Measurements from ENCODE around the gene UBE2J1.

The UBE2J1 gene

DNA sequence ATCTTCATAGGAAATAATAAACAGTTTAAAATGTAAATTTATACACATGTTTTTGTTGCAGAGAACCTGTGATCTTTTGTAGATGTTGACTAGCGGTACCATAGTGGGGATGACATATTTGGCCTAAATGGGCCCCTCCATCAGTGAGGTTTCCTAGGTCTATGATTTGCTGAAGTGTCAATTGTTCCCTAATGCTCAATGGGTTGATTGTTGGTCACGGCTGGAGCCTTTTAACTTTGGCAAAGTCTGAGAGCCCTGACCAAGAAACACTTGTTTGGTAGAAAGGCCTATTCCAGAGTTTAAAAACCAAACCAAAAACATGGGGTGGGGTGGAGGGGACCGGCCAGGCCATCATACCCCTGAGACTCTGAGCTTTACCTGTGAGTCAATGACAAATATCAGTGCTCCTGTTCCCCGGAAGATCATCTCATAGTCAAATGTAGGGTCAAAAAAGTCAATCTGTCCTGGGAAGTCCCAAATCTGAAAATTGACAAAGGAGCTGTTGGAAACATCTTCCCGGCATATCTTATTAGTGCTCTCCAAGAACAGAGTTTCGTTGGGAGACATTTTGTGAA is 34.5 kb upstream of the UBE2J1 start:
- Histone ChIP-seq H3K27ac (ENCODE audit: insufficient read depth, low read depth, low read length, poor library complexity, severe bottlenecking) (no peak overlapping the region), H3K9me3 (ENCODE audit: control insufficient read depth, low read length) (no peaks in the 10 kb centered on the region), H3K36me3 (ENCODE audit: control insufficient read depth, insufficient read depth, low read length) (no peaks in the 10 kb centered on the region), H3K4me1 (ENCODE audit: control insufficient read depth, insufficient read depth, low read length) (peaks cover 6% of the 10 kb centered on the region), H3K4me3 (ENCODE audit: insufficient read depth, low read depth, low read length) (no peak overlapping the region), H3K27me3 (ENCODE audit: control insufficient read depth, insufficient read depth, low read length, poor library complexity, severe bottlenecking) (no peaks in the 10 kb centered on the region)
- 90 to 92% methylated on average over 6 of the region's 6 CpGs for WGBS, 2 experiments

GRCh38 chr6:89385846-89386245 is 33.3 kb upstream of the UBE2J1 start:
- Histone ChIP-seq H3K4me1 (ENCODE audit: control insufficient read depth, insufficient read depth, low read length) (peaks cover 6% of the 10 kb centered on the region), H3K27ac (ENCODE audit: insufficient read depth, low read depth, low read length, poor library complexity, severe bottlenecking) (no peak overlapping the region), H3K36me3 (ENCODE audit: control insufficient read depth, insufficient read depth, low read length) (no peaks in the 10 kb centered on the region), H3K27me3 (ENCODE audit: control insufficient read depth, insufficient read depth, low read length, poor library complexity, severe bottlenecking) (no peaks in the 10 kb centered on the region), H3K4me3 (ENCODE audit: insufficient read depth, low read depth, low read length) (no peak overlapping the region), H3K9me3 (ENCODE audit: control insufficient read depth, low read length) (no peaks in the 10 kb centered on the region)
- 97% methylated on average over 7 of the region's 7 CpGs for WGBS, 2 experiments

GRCh38 chr6:89385156-89385667 is 32.7 kb upstream of the UBE2J1 start:
- Histone ChIP-seq H3K27ac (ENCODE audit: insufficient read depth, low read depth, low read length, poor library complexity, severe bottlenecking) (no peak overlapping the region), H3K36me3 (ENCODE audit: control insufficient read depth, insufficient read depth, low read length) (no peaks in the 10 kb centered on the region), H3K27me3 (ENCODE audit: control insufficient read depth, insufficient read depth, low read length, poor library complexity, severe bottlenecking) (no peaks in the 10 kb centered on the region), H3K4me3 (ENCODE audit: insufficient read depth, low read depth, low read length) (no peak overlapping the region), H3K4me1 (ENCODE audit: control insufficient read depth, insufficient read depth, low read length) (peaks cover 6% of the 10 kb centered on the region), H3K9me3 (ENCODE audit: control insufficient read depth, low read length) (no peaks in the 10 kb centered on the region)
- 88 to 90% methylated on average over 4 to 5 of the region's 5 CpGs for WGBS, 2 experiments

- Histone ChIP-seq H3K9me3 (ENCODE audit: control insufficient read depth, low read length) (no peaks in the 10 kb centered on the region), H3K27me3 (ENCODE audit: control insufficient read depth, insufficient read depth, low read length, poor library complexity, severe bottlenecking) (no peaks in the 10 kb centered on the region)
- WGBS, 2 experiments: 92 to 93% methylated on average over 2 of the region's 2 CpGs
These were observed 28.5 kb upstream of the UBE2J1 start for GRCh38 chr6:89381031-89381430.

DNA sequence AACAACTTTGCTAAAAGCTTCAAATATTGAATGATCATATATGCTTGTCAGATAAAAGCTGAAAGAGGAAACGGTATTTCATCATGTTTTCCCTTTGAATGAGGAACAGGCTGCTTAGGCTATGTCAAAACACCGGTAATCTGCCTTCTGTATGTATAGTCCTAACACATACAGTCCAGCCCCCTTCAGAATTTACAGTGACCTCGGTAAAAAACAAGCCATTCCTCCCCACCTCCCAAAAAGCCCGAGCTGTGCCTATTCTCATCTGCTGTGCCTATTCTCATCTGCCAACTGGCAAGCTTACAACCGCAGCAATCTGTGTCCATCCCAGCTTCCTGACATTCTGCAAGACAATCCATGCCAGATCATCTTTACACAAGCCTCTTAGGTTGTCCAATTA is 26.8 kb upstream of the UBE2J1 start:
- Histone ChIP-seq H3K27ac (ENCODE audit: insufficient read depth, low read depth, low read length, poor library complexity, severe bottlenecking) (no peak overlapping the region), H3K9me3 (ENCODE audit: control insufficient read depth, low read length) (no peaks in the 10 kb centered on the region), H3K27me3 (ENCODE audit: control insufficient read depth, insufficient read depth, low read length, poor library complexity, severe bottlenecking) (no peaks in the 10 kb centered on the region), H3K4me1 (ENCODE audit: control insufficient read depth, insufficient read depth, low read length) (peaks cover 5% of the 10 kb centered on the region), H3K4me3 (ENCODE audit: insufficient read depth, low read depth, low read length) (no peak overlapping the region), H3K36me3 (ENCODE audit: control insufficient read depth, insufficient read depth, low read length) (no peaks in the 10 kb centered on the region)
- WGBS, 2 experiments: 93 to 95% methylated on average over 5 of the region's 5 CpGs

More at GRCh38 chr6:89381031-89381430, 28.5 kb upstream of the UBE2J1 start:
- no peak overlapping the region for H3K4me3 ChIP-seq (ENCODE audit: insufficient read depth, low read depth, low read length)
- H3K27ac ChIP-seq (ENCODE audit: insufficient read depth, low read depth, low read length, poor library complexity, severe bottlenecking): no peak overlapping the region
- no peaks in the 10 kb centered on the region for H3K4me1 ChIP-seq (ENCODE audit: control insufficient read depth, insufficient read depth, low read length)
- no peaks in the 10 kb centered on the region for H3K36me3 ChIP-seq (ENCODE audit: control insufficient read depth, insufficient read depth, low read length)

DNA sequence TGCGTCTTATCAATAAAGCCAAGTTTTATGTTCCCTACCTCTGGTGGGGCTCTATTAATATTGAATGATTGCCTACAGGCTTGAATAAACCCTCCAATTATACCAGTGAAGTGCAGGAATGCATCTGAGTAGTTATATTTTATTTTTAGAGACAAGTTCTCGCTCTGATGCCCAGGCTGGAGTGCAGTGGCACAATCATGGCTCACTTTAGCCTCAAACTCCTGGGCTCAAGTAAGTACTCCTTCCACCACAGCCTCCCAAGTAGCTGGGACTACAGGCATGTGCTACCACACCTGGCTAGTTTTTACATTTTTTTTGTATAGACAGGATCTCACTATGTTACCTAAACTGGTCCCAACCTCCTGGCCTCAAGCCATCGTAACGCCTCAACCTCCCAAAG is 26.1 kb upstream of the UBE2J1 start:
- no peaks in the 10 kb centered on the region for H3K36me3 ChIP-seq (ENCODE audit: control insufficient read depth, insufficient read depth, low read length)

GRCh38 chr6:89375427-89376267 is 23.1 kb upstream of the UBE2J1 start:
- WGBS, 2 experiments: 72 to 84% methylated on average over 4 to 5 of the region's 6 CpGs
- Histone ChIP-seq H3K27ac (ENCODE audit: insufficient read depth, low read depth, low read length, poor library complexity, severe bottlenecking) (no peak overlapping the region), H3K27me3 (ENCODE audit: control insufficient read depth, insufficient read depth, low read length, poor library complexity, severe bottlenecking) (no peaks in the 10 kb centered on the region), H3K36me3 (ENCODE audit: control insufficient read depth, insufficient read depth, low read length) (no peaks in the 10 kb centered on the region), H3K4me3 (ENCODE audit: insufficient read depth, low read depth, low read length) (no peak overlapping the region), H3K9me3 (ENCODE audit: control insufficient read depth, low read length) (no peaks in the 10 kb centered on the region), H3K4me1 (ENCODE audit: control insufficient read depth, insufficient read depth, low read length) (peaks cover 5% of the 10 kb centered on the region)

More for the DNA sequence above, 26.1 kb upstream of the UBE2J1 start:
- no peaks in the 10 kb centered on the region for H3K9me3 ChIP-seq (ENCODE audit: control insufficient read depth, low read length)
- no peak overlapping the region for H3K27ac ChIP-seq (ENCODE audit: insufficient read depth, low read depth, low read length, poor library complexity, severe bottlenecking)
- H3K27me3 ChIP-seq (ENCODE audit: control insufficient read depth, insufficient read depth, low read length, poor library complexity, severe bottlenecking): no peaks in the 10 kb centered on the region
- H3K4me1 ChIP-seq (ENCODE audit: control insufficient read depth, insufficient read depth, low read length): peaks cover 5% of the 10 kb centered on the region
- WGBS, 2 experiments: 93 to 97% methylated on average over 3 to 4 of the region's 4 CpGs
- no peak overlapping the region for H3K4me3 ChIP-seq (ENCODE audit: insufficient read depth, low read depth, low read length)

DNA sequence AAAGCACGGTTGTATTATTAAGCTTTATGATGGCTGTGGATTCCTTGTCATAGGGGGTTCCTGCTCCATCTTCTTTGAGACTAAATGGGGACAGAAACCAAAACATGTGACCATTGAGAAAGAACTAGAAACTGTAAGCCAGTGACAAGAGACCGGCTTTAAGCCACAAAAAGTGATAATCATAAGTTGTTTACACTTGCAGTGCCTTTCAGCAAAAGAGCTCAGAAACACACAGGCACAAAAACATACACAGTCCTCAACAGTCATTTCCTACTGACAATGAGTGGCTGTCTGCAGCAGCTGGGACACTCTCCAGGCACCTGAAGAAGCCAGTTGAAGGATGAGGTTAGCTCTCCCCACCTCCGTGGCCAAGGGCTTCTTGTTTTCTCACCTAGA is 20.0 kb upstream of the UBE2J1 start:
- Histone ChIP-seq H3K36me3 (ENCODE audit: control insufficient read depth, insufficient read depth, low read length) (no peaks in the 10 kb centered on the region), H3K4me3 (ENCODE audit: insufficient read depth, low read depth, low read length) (no peak overlapping the region), H3K9me3 (ENCODE audit: control insufficient read depth, low read length) (no peaks in the 10 kb centered on the region), H3K27ac (ENCODE audit: insufficient read depth, low read depth, low read length, poor library complexity, severe bottlenecking) (no peak overlapping the region), H3K4me1 (ENCODE audit: control insufficient read depth, insufficient read depth, low read length) (peaks cover 5% of the 10 kb centered on the region), H3K27me3 (ENCODE audit: control insufficient read depth, insufficient read depth, low read length, poor library complexity, severe bottlenecking) (no peaks in the 10 kb centered on the region)
- WGBS, 2 experiments: 96% methylated on average over 3 of the region's 3 CpGs

DNA sequence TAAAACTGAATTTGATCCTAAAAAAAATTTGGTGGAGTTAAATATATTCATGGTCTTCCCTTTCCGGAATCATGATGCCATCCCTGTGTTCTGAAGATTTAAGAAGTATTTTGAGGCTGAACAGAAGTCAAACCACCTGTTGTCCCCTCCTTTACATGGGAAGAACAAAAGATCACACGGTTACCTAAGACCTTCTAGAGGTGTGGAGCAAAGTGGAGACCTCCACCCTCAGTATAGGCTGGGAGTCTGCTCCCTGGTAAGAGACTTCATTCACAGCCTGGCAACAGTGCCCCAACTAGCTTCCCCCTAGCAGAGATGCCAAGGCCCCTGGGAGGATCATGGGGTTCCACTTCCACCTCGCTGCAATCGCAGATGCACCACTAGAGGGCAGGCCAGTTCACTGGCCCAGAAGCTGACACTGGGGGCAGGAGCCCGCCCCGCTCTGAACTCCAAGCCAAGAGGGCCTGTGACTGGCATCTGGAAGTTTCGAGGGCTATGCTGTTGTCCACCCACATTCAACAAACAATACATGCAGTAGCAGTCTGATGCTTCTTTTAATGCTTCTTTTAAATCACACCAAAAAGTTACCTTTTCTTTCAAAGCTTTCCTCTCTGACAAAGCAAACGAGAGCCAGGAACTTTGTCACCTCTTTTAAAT is 19.5 kb upstream of the UBE2J1 start:
- WGBS, 2 experiments: 41 to 42% methylated on average over 8 of the region's 8 CpGs
- Histone ChIP-seq H3K36me3 (ENCODE audit: control insufficient read depth, insufficient read depth, low read length) (no peaks in the 10 kb centered on the region), H3K27me3 (ENCODE audit: control insufficient read depth, insufficient read depth, low read length, poor library complexity, severe bottlenecking) (no peaks in the 10 kb centered on the region), H3K4me1 (ENCODE audit: control insufficient read depth, insufficient read depth, low read length) (peaks cover 5% of the 10 kb centered on the region), H3K27ac (ENCODE audit: insufficient read depth, low read depth, low read length, poor library complexity, severe bottlenecking) (no peak overlapping the region), H3K9me3 (ENCODE audit: control insufficient read depth, low read length) (no peaks in the 10 kb centered on the region), H3K4me3 (ENCODE audit: insufficient read depth, low read depth, low read length) (no peak overlapping the region)

- Histone ChIP-seq H3K4me1 (ENCODE audit: control insufficient read depth, insufficient read depth, low read length) (no peaks in the 10 kb centered on the region), H3K27me3 (ENCODE audit: control insufficient read depth, insufficient read depth, low read length, poor library complexity, severe bottlenecking) (no peaks in the 10 kb centered on the region), H3K4me3 (ENCODE audit: insufficient read depth, low read depth, low read length) (no peak overlapping the region), H3K27ac (ENCODE audit: insufficient read depth, low read depth, low read length, poor library complexity, severe bottlenecking) (no peak overlapping the region), H3K36me3 (ENCODE audit: control insufficient read depth, insufficient read depth, low read length) (no peaks in the 10 kb centered on the region), H3K9me3 (ENCODE audit: control insufficient read depth, low read length) (no peaks in the 10 kb centered on the region)
- WGBS, 2 experiments: 46 to 48% methylated on average over 7 of the region's 7 CpGs
These were observed 16.5 kb upstream of the UBE2J1 start for GRCh38 chr6:89368999-89369398.

Data from ectodermal cell (in vitro differentiated cells).